OCI-LY7 (cell line): ENCODE results near the gene BARX2. TPM values are rescaled to one million over a fixed set of nuclear protein-coding genes. Genes with fewer than 3 reads are reported as not detected.

Source experiments
- BruUV-seq: library from RNA; stranded (reverse); fragments of 400-500 nt; replicated peaks from 2 replicates; lab custom pipeline; 2021; lab: Mats Ljungman, UMichigan
- CTCF ChIA-PET: fragments of 300-600 bp; sonication (Branson Sonifier 250); formaldehyde crosslinking; loops from one replicate; lab custom pipeline; 2022; ENCODE audit warnings: antibody characterized with exemption; ENCODE audit not compliant: unreplicated experiment; lab: Charles Lee
- POLR2A ChIA-PET: fragments of 300-600 bp; sonication (Branson Sonifier 250); formaldehyde crosslinking; loops from one replicate; lab custom pipeline; 2022; ENCODE audit warnings: antibody characterized with exemption; lab: Charles Lee
- DNase-seq: peaks from one replicate; pipeline ENCODE4 v3.0.0-alpha.2; 2015; ENCODE audit warnings: low spot score
- H2AFZ ChIP-seq: fragments of 200-600 bp; sonication (generic), shearing (Covaris generic); 2 replicates; pipeline ENCODE4 v1.6.1; 2014; ENCODE audit warnings: mild to moderate bottlenecking, antibody characterized with exemption, low read length, moderate library complexity
- H3K27ac ChIP-seq: fragments of 200-600 bp; sonication (generic); 2 replicates; pipeline ENCODE4 v1.5.1; 2014; ENCODE audit warnings: mixed run types, low read depth, mild to moderate bottlenecking, moderate library complexity, low read length, inconsistent platforms; ENCODE audit not compliant: poor library complexity, severe bottlenecking
- H3K36me3 ChIP-seq: fragments of 200-600 bp; sonication (generic); 2 replicates; pipeline ENCODE4 v1.6.1; 2014; ENCODE audit warnings: mild to moderate bottlenecking, antibody characterized with exemption, low read length, moderate library complexity, mixed read lengths; ENCODE audit not compliant: insufficient read depth
- H3K4me1 ChIP-seq: fragments of 200-600 bp; sonication (generic); 2 replicates; pipeline ENCODE4 v1.5.1; 2014; ENCODE audit warnings: mild to moderate bottlenecking, low read length; ENCODE audit not compliant: insufficient read depth, poor library complexity, severe bottlenecking
- H3K4me2 ChIP-seq: fragments of 200-600 bp; sonication (generic); 2 replicates; pipeline ENCODE4 v1.6.1; 2014; ENCODE audit warnings: mild to moderate bottlenecking, low read length
- H3K4me3 ChIP-seq: fragments of 200-600 bp; sonication (generic); 2 replicates; pipeline ENCODE4 v1.5.1; 2014; ENCODE audit warnings: mild to moderate bottlenecking, low read depth, low read length; ENCODE audit not compliant: poor library complexity, severe bottlenecking
- H3K79me2 ChIP-seq: fragments of 200-600 bp; sonication (generic); 2 replicates; pipeline ENCODE4 v1.6.1; 2016; ENCODE audit warnings: low read depth, mild to moderate bottlenecking, low read length, moderate library complexity, mixed read lengths; ENCODE audit not compliant: insufficient read depth
- H3K9me2 ChIP-seq: fragments of 200-600 bp; sonication (generic); 2 replicates; pipeline ENCODE4 v1.6.1; 2016; ENCODE audit warnings: mild to moderate bottlenecking, low read length, mixed read lengths; ENCODE audit not compliant: insufficient read depth
- H3K9me3 ChIP-seq: fragments of 200-600 bp; sonication (generic); 2 replicates; pipeline ENCODE4 v1.6.1; 2014; ENCODE audit warnings: mild to moderate bottlenecking, mixed run types, low read length, mixed read lengths
- H4K20me1 ChIP-seq: fragments of 200-600 bp; sonication (generic); 2 replicates; pipeline ENCODE4 v1.6.1; 2014; ENCODE audit warnings: mild to moderate bottlenecking, antibody characterized with exemption, low read length, moderate library complexity, mixed read lengths; ENCODE audit not compliant: insufficient read depth
- CTCF ChIP-seq: fragments of 200-600 bp; sonication (generic); conservative IDR thresholded peaks from 2 replicates; pipeline ENCODE4 v1.5.1; 2014; ENCODE audit warnings: mild to moderate bottlenecking, antibody characterized with exemption, low read length, moderate library complexity, mixed read lengths
- EZH2phosphoT487 ChIP-seq: fragments of 200-600 bp; sonication (generic); IDR thresholded peaks from 2 replicates; pipeline ENCODE4 v1.6.1; 2018; ENCODE audit warnings: low read depth, borderline replicate concordance, mild to moderate bottlenecking, mixed run types, antibody characterized with exemption, low read length, moderate library complexity, mixed read lengths
- intact Hi-C: fragments of 100-400 bp; cut with micrococcal nuclease; formaldehyde crosslinking; loops from one replicate; pipeline ENCODE4 v1.10.0; 2022; ENCODE audit not compliant: unreplicated experiment
- total RNA-seq, 2 experiments: library from RNA; depleted of rRNA in 1 of 2; stranded (reverse); fragments of >200 nt in 1 of 2; shearing (Covaris generic) in 1 of 2; gene quantifications; 2 replicates each; pipeline ENCODE4 v1.2.3, GENCODE V29; 2014 to 2022

Gene BARX2
- total RNA-seq, 2 experiments from 2014 or later, result 0.06 to 0.23 TPM

- Histone ChIP-seq H2AFZ (no peak overlapping the region), H3K36me3 (no peaks in the 10 kb centered on the region), H3K9me3 (no peaks in the 10 kb centered on the region), H3K4me2 (no peak overlapping the region), H3K9me2 (no peaks in the 10 kb centered on the region), H3K27ac (no peak overlapping the region), H4K20me1 (no peaks in the 10 kb centered on the region), H3K4me1 (no peaks in the 10 kb centered on the region), H3K79me2 (no peaks in the 10 kb centered on the region), H3K4me3 (no peak overlapping the region)
- no TSS peak for BruUV-seq
- TF ChIP-seq CTCF (no peak), EZH2phosphoT487 (no peak)
- intact Hi-C loops, result no loop called here
- CTCF ChIA-PET, result no interaction called here
- DNase-seq, result no peak
- POLR2A ChIA-PET, result no interaction called here
These were observed 81.7 kb downstream of the BARX2 start for GRCh38 chr11:129457321-129457720.

GRCh38 chr11:129458278-129458677 lies 82.6 kb downstream of the BARX2 start:
- TF ChIP-seq CTCF (no peak), EZH2phosphoT487 (no peak)
- Histone ChIP-seq H3K79me2 (no peaks in the 10 kb centered on the region), H3K4me1 (no peaks in the 10 kb centered on the region), H4K20me1 (no peaks in the 10 kb centered on the region), H3K9me2 (no peaks in the 10 kb centered on the region), H3K36me3 (no peaks in the 10 kb centered on the region), H3K27ac (no peak overlapping the region), H3K4me3 (no peak overlapping the region), H3K4me2 (no peak overlapping the region), H3K9me3 (no peaks in the 10 kb centered on the region), H2AFZ (no peak overlapping the region)
- POLR2A ChIA-PET, result no interaction called here
- intact Hi-C loops, result no loop called here
- DNase-seq, result no peak
- CTCF ChIA-PET, result no interaction called here
- no TSS peak for BruUV-seq

- POLR2A ChIA-PET, result no interaction called here
- no peak overlapping the region for H2AFZ ChIP-seq
- no peak overlapping the region for H3K4me3 ChIP-seq
- no peaks in the 10 kb centered on the region for H3K9me3 ChIP-seq
- BruUV-seq, result no TSS peak
- no peak for TF ChIP-seq EZH2phosphoT487
- TF ChIP-seq CTCF, result no peak
- no peak for DNase-seq
- H3K9me2 ChIP-seq, result no peaks in the 10 kb centered on the region
- H3K27ac ChIP-seq, result no peak overlapping the region
- CTCF ChIA-PET, result no interaction called here
- intact Hi-C loops, result no loop called here
- H3K4me1 ChIP-seq, result no peaks in the 10 kb centered on the region
- no peak overlapping the region for H3K4me2 ChIP-seq
- H4K20me1 ChIP-seq, result no peaks in the 10 kb centered on the region
- H3K79me2 ChIP-seq, result no peaks in the 10 kb centered on the region
- H3K36me3 ChIP-seq, result no peaks in the 10 kb centered on the region
These were observed 83.3 kb downstream of the BARX2 start for GRCh38 chr11:129458756-129459535.
